Suprapubic skin (tissue), 4 donors: ENCODE measurements around the gene CDH5. TPM values are rescaled to one million over a fixed set of nuclear protein-coding genes. Genes with fewer than 3 reads are reported as not detected.

Source experiments
- DNase-seq, 2 donors: peaks; one replicate each; pipeline ENCODE4 v3.0.0-alpha.2; 2019; ENCODE audit warnings: low spot score in 2 of 2
- H3K27ac ChIP-seq: fragments of 200-600 bp; sonication (generic); one replicate; pipeline ENCODE4 v1.5.1; 2019
- H3K27me3 ChIP-seq: fragments of 200-600 bp; sonication (generic); one replicate; pipeline ENCODE4 v1.5.1; 2019
- H3K36me3 ChIP-seq: fragments of 200-600 bp; sonication (generic); one replicate; pipeline ENCODE4 v1.5.1; 2019
- H3K4me1 ChIP-seq: fragments of 200-600 bp; sonication (generic); one replicate; pipeline ENCODE4 v1.5.1; 2019
- H3K4me3 ChIP-seq: fragments of 200-600 bp; sonication (generic); one replicate; pipeline ENCODE4 v1.5.1; 2019; ENCODE audit warnings: mild to moderate bottlenecking
- H3K9me3 ChIP-seq: fragments of 200-600 bp; sonication (generic); one replicate; pipeline ENCODE4 v1.5.1; 2019
- EP300 ChIP-seq: sonication (generic); formaldehyde crosslinking; IDR thresholded peaks from one replicate; pipeline ENCODE4 v1.6.1; 2017; ENCODE audit warnings: antibody characterized with exemption
- POLR2A ChIP-seq, 2 donors: fragments of 450-650 bp; IDR thresholded peaks; one replicate each; pipeline ENCODE4 v1.6.1; 2017; ENCODE audit warnings: antibody characterized with exemption in 2 of 2, mild to moderate bottlenecking in 2 of 2, moderate library complexity in 2 of 2
- POLR2AphosphoS5 ChIP-seq, 3 donors: sonication (generic); formaldehyde crosslinking; IDR thresholded peaks; one replicate each; pipeline ENCODE4 v1.6.1; 2017; ENCODE audit warnings: antibody characterized with exemption in 3 of 3
- WGBS: methylation state at CpG from one replicate; pipeline ENCODE4 v1.1.5; 2018; 5-methylcytosine and 5-hydroxymethylcytosine counted together
- total RNA-seq, 4 donors: library from RNA; depleted of rRNA; stranded (reverse); fragments of >200 nt; gene quantifications; one replicate each; pipeline ENCODE4 v1.1.0, GENCODE V29; 2016
- TF ChIP-seq, protein P1 (sequence below), 2 donors: fragments of 200-600 bp in 1 of 2; fragments of 450-650 bp in 1 of 2; sonication (generic) in 1 of 2; IDR thresholded peaks; one replicate each; pipeline ENCODE4 v1.5.1; 2016 to 2019; ENCODE audit warnings: antibody characterized with exemption in 2 of 2, mild to moderate bottlenecking in 1 of 2, moderate library complexity in 1 of 2

Gene CDH5
- total RNA-seq, 4 donors from 2014 or later = 8.0 to 23.6 (median 14.4) TPM

GRCh38 chr16:66334853-66335574, 31.5 kb upstream of the CDH5 start:
- Histone ChIP-seq H3K36me3 (no peaks in the 10 kb centered on the region), H3K9me3 (no peaks in the 10 kb centered on the region), H3K4me1 (no peaks in the 10 kb centered on the region), H3K27me3 (no peaks in the 10 kb centered on the region), H3K4me3 (no peak overlapping the region), H3K27ac (no peak overlapping the region)
- TF ChIP-seq, protein P1, sequence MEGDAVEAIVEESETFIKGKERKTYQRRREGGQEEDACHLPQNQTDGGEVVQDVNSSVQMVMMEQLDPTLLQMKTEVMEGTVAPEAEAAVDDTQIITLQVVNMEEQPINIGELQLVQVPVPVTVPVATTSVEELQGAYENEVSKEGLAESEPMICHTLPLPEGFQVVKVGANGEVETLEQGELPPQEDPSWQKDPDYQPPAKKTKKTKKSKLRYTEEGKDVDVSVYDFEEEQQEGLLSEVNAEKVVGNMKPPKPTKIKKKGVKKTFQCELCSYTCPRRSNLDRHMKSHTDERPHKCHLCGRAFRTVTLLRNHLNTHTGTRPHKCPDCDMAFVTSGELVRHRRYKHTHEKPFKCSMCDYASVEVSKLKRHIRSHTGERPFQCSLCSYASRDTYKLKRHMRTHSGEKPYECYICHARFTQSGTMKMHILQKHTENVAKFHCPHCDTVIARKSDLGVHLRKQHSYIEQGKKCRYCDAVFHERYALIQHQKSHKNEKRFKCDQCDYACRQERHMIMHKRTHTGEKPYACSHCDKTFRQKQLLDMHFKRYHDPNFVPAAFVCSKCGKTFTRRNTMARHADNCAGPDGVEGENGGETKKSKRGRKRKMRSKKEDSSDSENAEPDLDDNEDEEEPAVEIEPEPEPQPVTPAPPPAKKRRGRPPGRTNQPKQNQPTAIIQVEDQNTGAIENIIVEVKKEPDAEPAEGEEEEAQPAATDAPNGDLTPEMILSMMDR (IDR thresholded peaks at IDR 0.05) = no peak
- TF ChIP-seq EP300 = no peak
- no peak for TF ChIP-seq POLR2AphosphoS5 (IDR thresholded peaks at IDR 0.05)
- no peak for TF ChIP-seq POLR2A (IDR thresholded peaks at IDR 0.05)
- 73% methylated on average over 4 of the region's 4 CpGs for WGBS
- no peak for DNase-seq

GRCh38 chr16:66335704-66336329, 30.7 kb upstream of the CDH5 start:
- Histone ChIP-seq H3K4me3 (no peak overlapping the region), H3K36me3 (no peaks in the 10 kb centered on the region), H3K27ac (no peak overlapping the region), H3K27me3 (no peaks in the 10 kb centered on the region), H3K9me3 (no peaks in the 10 kb centered on the region), H3K4me1 (no peaks in the 10 kb centered on the region)
- TF ChIP-seq POLR2A (IDR thresholded peaks at IDR 0.05) = no peak
- TF ChIP-seq, protein P1 (IDR thresholded peaks at IDR 0.05) = no peak
- TF ChIP-seq POLR2AphosphoS5 (IDR thresholded peaks at IDR 0.05) = no peak
- TF ChIP-seq EP300 = no peak
- WGBS = 20% methylated on average over 8 of the region's 8 CpGs
- no peak for DNase-seq

DNA sequence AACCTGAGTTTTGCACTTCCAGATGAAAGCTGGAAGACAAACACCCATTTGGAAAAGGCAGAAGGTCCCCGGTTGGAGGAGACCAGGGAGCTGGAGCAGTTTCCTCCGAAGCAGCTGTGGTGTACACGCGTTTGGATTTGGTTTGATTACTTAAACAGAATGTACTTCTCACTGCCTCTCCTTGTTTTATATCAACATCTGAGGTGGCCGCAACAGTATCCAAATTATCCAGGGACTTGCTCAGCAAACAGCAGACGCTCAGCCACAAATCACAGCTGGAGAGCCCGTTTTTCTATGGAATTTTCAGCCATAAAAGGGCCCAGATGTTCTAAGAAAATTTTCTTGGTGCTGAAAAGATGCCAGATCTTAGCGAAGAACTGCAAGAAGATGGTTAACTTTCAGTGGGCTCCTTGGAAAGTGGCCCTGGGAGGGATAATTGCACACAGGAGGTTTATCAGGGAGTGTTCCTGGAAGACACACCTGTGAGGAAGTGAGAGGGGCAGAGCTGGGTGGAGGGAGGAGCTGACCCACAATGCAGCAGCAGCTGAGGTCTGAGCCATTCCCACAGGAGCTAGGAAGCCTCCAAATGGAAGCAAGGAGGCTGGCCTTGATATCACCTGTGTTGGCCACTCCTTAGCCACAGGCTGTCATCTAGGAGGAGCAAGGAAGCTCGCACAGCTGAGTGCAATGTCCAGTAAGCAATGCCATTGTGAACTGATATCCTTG, 28.9 kb upstream of the CDH5 start:
- Histone ChIP-seq H3K27ac (no peak overlapping the region), H3K36me3 (no peaks in the 10 kb centered on the region), H3K27me3 (peaks cover 5% of the 10 kb centered on the region), H3K4me3 (no peak overlapping the region), H3K9me3 (no peaks in the 10 kb centered on the region), H3K4me1 (no peaks in the 10 kb centered on the region)
- no peak for TF ChIP-seq POLR2A (IDR thresholded peaks at IDR 0.05)
- TF ChIP-seq, protein P1 (IDR thresholded peaks at IDR 0.05) = no peak
- TF ChIP-seq POLR2AphosphoS5 (IDR thresholded peaks at IDR 0.05) = no peak
- no peak for TF ChIP-seq EP300
- DNase-seq = no peak
- 63% methylated on average over 9 of the region's 9 CpGs for WGBS

DNA sequence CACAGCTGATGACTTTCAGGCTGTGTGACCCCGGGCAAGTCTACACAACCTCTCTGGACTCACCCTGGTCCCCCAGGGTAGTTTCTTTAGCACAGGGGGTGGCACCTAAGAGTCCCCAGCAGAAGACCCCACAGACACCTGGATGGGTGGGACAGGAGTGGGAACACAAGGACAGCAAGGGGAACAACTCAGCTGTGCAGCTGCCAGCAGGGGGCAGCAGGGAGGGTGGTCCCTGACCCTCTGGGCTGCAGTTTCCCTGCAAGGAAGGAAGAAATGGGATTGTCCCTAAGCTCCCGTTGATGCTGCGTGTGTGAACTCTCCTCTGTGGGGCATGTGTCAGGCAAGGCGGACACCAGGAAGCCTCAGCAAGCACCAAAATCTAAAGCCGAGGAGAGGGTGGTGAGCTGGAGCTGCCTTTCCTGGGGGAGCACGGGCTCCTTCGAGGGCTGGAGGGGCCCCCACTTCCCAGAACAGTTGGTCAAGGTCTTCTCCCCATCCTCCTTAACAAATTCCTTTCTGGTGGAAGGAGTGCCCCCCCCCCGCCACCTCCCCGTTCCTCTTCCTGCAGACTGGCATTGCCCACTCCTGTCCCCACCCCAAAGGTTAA, 24.1 kb upstream of the CDH5 start:
- H3K9me3 ChIP-seq = no peaks in the 10 kb centered on the region
- TF ChIP-seq EP300 = no peak
- TF ChIP-seq, protein P1 (IDR thresholded peaks at IDR 0.05) = peak; percentile 6 to 40
- no peak overlapping the region for H3K4me3 ChIP-seq
- no peaks in the 10 kb centered on the region for H3K4me1 ChIP-seq
- WGBS = 62% methylated on average over 4 of the region's 9 CpGs
- no peak for DNase-seq
- H3K36me3 ChIP-seq = no peaks in the 10 kb centered on the region
- H3K27me3 ChIP-seq = peaks cover 5% of the 10 kb centered on the region
- no peak overlapping the region for H3K27ac ChIP-seq
